GM19395 (cell line): ENCODE results near the gene LAMP5.

ENCODE experiments used
- ATAC-seq: cut with Tn5 transposase; IDR thresholded peaks from one replicate; pipeline ENCODE4 v1.9.1; 2021; ENCODE audit warnings: mild to moderate bottlenecking, moderate library complexity; ENCODE audit not compliant: unreplicated experiment

The LAMP5 gene

GRCh38 chr20:9578594-9578993 lies 64.2 kb downstream of the LAMP5 start:
- no peak for ATAC-seq
